ENCODE measurements around the gene PRKCQ.

PRKCQ gene

GRCh38 chr10:6430423-6430980 is 149.6 kb downstream of the PRKCQ start:
- ChIA-PET CTCF (interaction anchor here (1.1 kb wide), 1 partner anchor 239 kb away, joined by 3 read pairs; no protein-coding TSS in a partner anchor), POLR2A (no interaction called here)
- no peak for TF ChIP-seq CTCF (IDR thresholded peaks at IDR 0.05; ENCODE audit: insufficient read depth, low read length, missing control alignments)
- DNase-seq (ENCODE audit: low read depth, low spot score) = no peak
- no peak overlapping the region for H3K4me3 ChIP-seq (ENCODE audit: low read depth, low read length)

- DNase-seq (ENCODE audit: low read depth, low spot score) = no peak
- POLR2A ChIA-PET = no interaction called here
- CTCF ChIA-PET = no interaction called here
- no peak for TF ChIP-seq CTCF (IDR thresholded peaks at IDR 0.05; ENCODE audit: insufficient read depth, low read length, missing control alignments)
- no peak overlapping the region for H3K4me3 ChIP-seq (ENCODE audit: low read depth, low read length)
Measured at GRCh38 chr10:6427357-6427959, 152.6 kb downstream of the PRKCQ start.

- H3K4me3 ChIP-seq (ENCODE audit: low read depth, low read length) = no peak overlapping the region
- no peak for TF ChIP-seq CTCF (IDR thresholded peaks at IDR 0.05; ENCODE audit: insufficient read depth, low read length, missing control alignments)
- POLR2A ChIA-PET = no interaction called here
- CTCF ChIA-PET = no interaction called here
- DNase-seq (ENCODE audit: low read depth, low spot score) = no peak
Measured at GRCh38 chr10:6426317-6426716, 153.8 kb downstream of the PRKCQ start.

- CTCF ChIA-PET = no interaction called here
- POLR2A ChIA-PET = no interaction called here
- DNase-seq (ENCODE audit: low read depth, low spot score) = no peak
- TF ChIP-seq CTCF (IDR thresholded peaks at IDR 0.05; ENCODE audit: insufficient read depth, low read length, missing control alignments) = no peak
- no peak overlapping the region for H3K4me3 ChIP-seq (ENCODE audit: low read depth, low read length)
Measured at GRCh38 chr10:6423413-6424170, 156.5 kb downstream of the PRKCQ start.

- DNase-seq (ENCODE audit: low read depth, low spot score) = no peak
- TF ChIP-seq CTCF (IDR thresholded peaks at IDR 0.05; ENCODE audit: insufficient read depth, low read length, missing control alignments) = no peak
- H3K4me3 ChIP-seq (ENCODE audit: low read depth, low read length) = no peak overlapping the region
- POLR2A ChIA-PET = no interaction called here
- CTCF ChIA-PET = interaction anchor here (1.5 to 3.4 kb wide), 3 partner anchors 13 to 244 kb away, joined by 3 to 12 read pairs (median 7); no protein-coding TSS in a partner anchor
Measured at GRCh38 chr10:6423004-6423403, 157.1 kb downstream of the PRKCQ start.

- no peak for TF ChIP-seq CTCF (IDR thresholded peaks at IDR 0.05; ENCODE audit: insufficient read depth, low read length, missing control alignments)
- CTCF ChIA-PET = interaction anchor here (0.9 to 1.8 kb wide), 3 partner anchors 10 to 260 kb away, joined by 3 to 6 read pairs (median 4); no protein-coding TSS in a partner anchor
- DNase-seq (ENCODE audit: low read depth, low spot score) = no peak
- H3K4me3 ChIP-seq (ENCODE audit: low read depth, low read length) = no peak overlapping the region
- POLR2A ChIA-PET = no interaction called here
Measured at GRCh38 chr10:6418613-6419216, 161.4 kb downstream of the PRKCQ start.
